DND-41 (cell line): ENCODE results near the gene HDLBP.

Experiments used
- ATAC-seq: fragments of 200-7000 bp; cut with Tn5 transposase; 3 replicates; pipeline ENCODE4 v1.9.1; 2021; ENCODE audit warnings: low read depth; ENCODE audit not compliant: insufficient read depth
- DNase-seq: peaks from one replicate; pipeline ENCODE4 v3.0.0-alpha.2; 2020
- H2AFZ ChIP-seq: 2 replicates; pipeline ENCODE4 v1.6.0; 2012; ENCODE audit warnings: low read depth, low read length
- H3K27ac ChIP-seq: 2 replicates; pipeline ENCODE4 v1.5.1; 2012; ENCODE audit warnings: low read length, inconsistent platforms
- H3K27me3 ChIP-seq: fragments of 200-600 bp; sonication (generic); 2 replicates; pipeline ENCODE4 v1.6.0; 2012; ENCODE audit warnings: low read length, mild to moderate bottlenecking, inconsistent platforms; ENCODE audit not compliant: insufficient read depth, poor library complexity
- H3K36me3 ChIP-seq: 2 replicates; pipeline ENCODE4 v1.5.1; 2012; ENCODE audit warnings: low read length, inconsistent platforms; ENCODE audit not compliant: insufficient read depth
- H3K4me1 ChIP-seq: 2 replicates; pipeline ENCODE4 v1.5.1; 2012; ENCODE audit warnings: mild to moderate bottlenecking, low read length; ENCODE audit not compliant: insufficient read depth
- H3K4me2 ChIP-seq: 2 replicates; pipeline ENCODE4 v1.6.0; 2012; ENCODE audit warnings: mild to moderate bottlenecking, moderate library complexity, low read length, inconsistent platforms; ENCODE audit not compliant: insufficient read depth
- H3K4me3 ChIP-seq, 2 experiments: fragments of 200-600 bp in 1 of 2; shearing (Covaris generic) in 1 of 2; 2 replicates each; pipeline ENCODE4 v1.5.1; 2012 to 2016; ENCODE audit warnings: inconsistent platforms in 2 of 2, low read length in 2 of 2, mild to moderate bottlenecking in 2 of 2, low read depth in 1 of 2, moderate library complexity in 1 of 2
- H3K79me2 ChIP-seq: 2 replicates; pipeline ENCODE4 v1.6.0; 2012; ENCODE audit warnings: low read length, inconsistent platforms; ENCODE audit not compliant: insufficient read depth
- H3K9ac ChIP-seq: 2 replicates; pipeline ENCODE4 v1.6.0; 2012; ENCODE audit warnings: low read depth, mild to moderate bottlenecking, inconsistent platforms, low read length, moderate library complexity
- H3K9me3 ChIP-seq: 2 replicates; pipeline ENCODE4 v1.5.1; 2012; ENCODE audit warnings: low read length, moderate library complexity, mild to moderate bottlenecking, inconsistent platforms; ENCODE audit not compliant: insufficient read depth, severe bottlenecking
- H4K20me1 ChIP-seq: 2 replicates; pipeline ENCODE4 v1.6.0; 2012; ENCODE audit warnings: low read length; ENCODE audit not compliant: insufficient read depth
- EZH2 ChIP-seq: IDR thresholded peaks from 3 replicates; pipeline ENCODE4 v1.6.1; 2012; ENCODE audit warnings: borderline replicate concordance, low read depth, mild to moderate bottlenecking, moderate library complexity, low read length, inconsistent platforms; ENCODE audit not compliant: severe bottlenecking
- TF ChIP-seq, protein P1 (sequence below): IDR thresholded peaks from 2 replicates; pipeline ENCODE4 v1.5.1; 2012; ENCODE audit warnings: borderline replicate concordance, low read length, moderate library complexity, mild to moderate bottlenecking; ENCODE audit not compliant: poor library complexity, severe bottlenecking; ENCODE audit errors: extremely low read depth

HDLBP gene

GRCh38 chr2:241199897-241200821 is 115.3 kb downstream of the HDLBP start:
- no peaks in the 10 kb centered on the region for H3K36me3 ChIP-seq
- no peak for DNase-seq
- no peak overlapping the region for H2AFZ ChIP-seq

GRCh38 chr2:241199286-241199685 is 116.2 kb downstream of the HDLBP start:
- Histone ChIP-seq H3K27me3 (no peaks in the 10 kb centered on the region), H2AFZ (no peak overlapping the region), H3K4me2 (no peak overlapping the region), H3K4me1 (no peaks in the 10 kb centered on the region), H3K4me3 (no peak overlapping the region), H3K9ac (no peak overlapping the region), H3K27ac (no peak overlapping the region), H3K9me3 (no peaks in the 10 kb centered on the region), H3K36me3 (no peaks in the 10 kb centered on the region), H3K79me2 (no peaks in the 10 kb centered on the region), H4K20me1 (0 out of 2 replicates have a peak, but pooled peaks cover 3% of the 10 kb centered on the region)
- no peak for ATAC-seq
- DNase-seq, result no peak
- TF ChIP-seq, protein P1, sequence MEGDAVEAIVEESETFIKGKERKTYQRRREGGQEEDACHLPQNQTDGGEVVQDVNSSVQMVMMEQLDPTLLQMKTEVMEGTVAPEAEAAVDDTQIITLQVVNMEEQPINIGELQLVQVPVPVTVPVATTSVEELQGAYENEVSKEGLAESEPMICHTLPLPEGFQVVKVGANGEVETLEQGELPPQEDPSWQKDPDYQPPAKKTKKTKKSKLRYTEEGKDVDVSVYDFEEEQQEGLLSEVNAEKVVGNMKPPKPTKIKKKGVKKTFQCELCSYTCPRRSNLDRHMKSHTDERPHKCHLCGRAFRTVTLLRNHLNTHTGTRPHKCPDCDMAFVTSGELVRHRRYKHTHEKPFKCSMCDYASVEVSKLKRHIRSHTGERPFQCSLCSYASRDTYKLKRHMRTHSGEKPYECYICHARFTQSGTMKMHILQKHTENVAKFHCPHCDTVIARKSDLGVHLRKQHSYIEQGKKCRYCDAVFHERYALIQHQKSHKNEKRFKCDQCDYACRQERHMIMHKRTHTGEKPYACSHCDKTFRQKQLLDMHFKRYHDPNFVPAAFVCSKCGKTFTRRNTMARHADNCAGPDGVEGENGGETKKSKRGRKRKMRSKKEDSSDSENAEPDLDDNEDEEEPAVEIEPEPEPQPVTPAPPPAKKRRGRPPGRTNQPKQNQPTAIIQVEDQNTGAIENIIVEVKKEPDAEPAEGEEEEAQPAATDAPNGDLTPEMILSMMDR, result no peak
- no peak for TF ChIP-seq EZH2

More at GRCh38 chr2:241199897-241200821, 115.3 kb downstream of the HDLBP start:
- Histone ChIP-seq H3K9me3 (no peaks in the 10 kb centered on the region), H4K20me1 (peaks cover 4% of the 10 kb centered on the region), H3K4me2 (no peak overlapping the region), H3K27ac (no peak overlapping the region), H3K4me1 (no peaks in the 10 kb centered on the region), H3K4me3 (no peak overlapping the region), H3K27me3 (no peaks in the 10 kb centered on the region), H3K79me2 (no peaks in the 10 kb centered on the region), H3K9ac (no peak overlapping the region)
- TF ChIP-seq EZH2, result no peak
- TF ChIP-seq, protein P1, result no peak
- ATAC-seq, result no peak

DNA sequence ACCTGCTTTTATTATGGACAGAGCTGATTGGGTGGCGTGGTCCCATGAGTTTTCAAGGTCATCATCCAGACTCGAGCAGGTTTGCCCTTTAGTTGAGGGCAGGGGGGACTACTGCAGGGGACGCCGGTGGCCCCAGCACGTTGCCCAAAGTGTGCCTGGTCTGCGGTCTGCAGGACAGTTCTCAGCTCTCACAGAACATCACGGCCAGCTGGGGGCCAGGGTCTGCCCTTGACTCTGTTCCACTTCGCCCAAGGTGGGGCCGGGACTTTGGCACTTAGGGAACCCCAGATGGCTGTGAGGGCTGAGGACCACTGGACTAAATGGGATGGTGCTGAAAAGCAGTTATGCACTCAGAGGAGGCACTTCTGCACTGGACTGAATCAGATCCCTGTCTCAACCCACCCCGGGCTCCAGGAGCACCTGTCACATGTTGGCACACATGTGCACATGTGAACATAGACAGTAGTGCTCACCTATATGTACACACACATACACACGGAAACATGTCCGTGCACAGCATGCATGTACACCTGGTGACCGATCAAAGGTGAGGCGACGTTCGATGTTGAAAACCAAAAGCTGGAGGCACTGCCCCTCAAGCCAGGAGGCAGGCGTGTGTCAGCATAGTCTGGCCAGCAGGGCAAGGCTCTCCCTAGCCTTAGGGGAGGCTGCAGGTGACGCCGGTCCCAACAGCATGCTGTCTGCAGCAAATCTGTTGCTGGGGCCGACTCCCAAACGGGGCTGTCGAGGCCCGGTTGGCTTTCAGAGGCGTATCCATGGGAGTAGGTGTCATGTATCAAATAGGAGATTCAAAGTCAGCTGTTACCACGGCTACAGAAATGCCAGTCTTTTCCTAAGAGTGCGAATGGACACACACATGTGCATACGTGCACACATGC is 116.8 kb downstream of the HDLBP start:
- no peak overlapping the region for H3K27ac ChIP-seq
- ATAC-seq, result no peak
- no peaks in the 10 kb centered on the region for H3K79me2 ChIP-seq

More for the DNA sequence above, 116.8 kb downstream of the HDLBP start:
- Histone ChIP-seq H3K27me3 (no peaks in the 10 kb centered on the region), H3K9ac (no peak overlapping the region), H3K4me2 (no peak overlapping the region), H3K4me1 (no peaks in the 10 kb centered on the region), H4K20me1 (0 out of 2 replicates have a peak, but pooled peaks cover 3% of the 10 kb centered on the region), H3K9me3 (no peaks in the 10 kb centered on the region), H3K4me3 (no peak overlapping the region), H2AFZ (no peak overlapping the region), H3K36me3 (no peaks in the 10 kb centered on the region)
- TF ChIP-seq EZH2, result no peak
- TF ChIP-seq, protein P1, result no peak
- no peak for DNase-seq
